Measurements from ENCODE around the gene INPP4B.

Gene INPP4B

DNA sequence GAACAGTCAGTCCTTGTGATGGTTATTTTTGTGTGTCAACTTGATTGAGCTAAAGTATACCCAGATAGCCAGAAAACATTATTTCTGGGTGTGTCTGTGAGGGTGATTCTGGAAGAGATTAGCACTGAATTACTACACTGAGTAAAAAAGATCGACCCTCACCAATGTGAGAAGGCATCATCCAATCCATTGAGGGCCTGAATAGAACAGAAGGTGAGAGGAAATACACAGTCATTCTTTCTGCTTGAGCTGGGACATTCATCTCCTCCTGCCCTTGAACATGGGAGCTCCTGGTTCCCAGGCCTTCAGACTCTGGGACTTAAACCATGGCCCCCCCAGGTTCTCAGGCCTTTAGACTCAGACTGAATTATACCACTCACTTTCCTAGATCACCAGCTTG is 22.3 kb downstream of the INPP4B start:
- Histone ChIP-seq H3K9ac (ENCODE audit: low read length) (no peak overlapping the region), H3K36me3 (ENCODE audit: insufficient read depth, low read length) (no peaks in the 10 kb centered on the region), H3K9me2 (ENCODE audit: low read depth, low read length) (no peaks in the 10 kb centered on the region), H3K79me2 (ENCODE audit: insufficient read depth, low read length) (no peaks in the 10 kb centered on the region), H3K27ac (ENCODE audit: low read depth, low read length, poor library complexity, severe bottlenecking) (no peak overlapping the region), H3K4me1 (ENCODE audit: insufficient read depth, low read length, severe bottlenecking) (no peaks in the 10 kb centered on the region), H3K27me3 (ENCODE audit: insufficient read depth, low read length) (no peaks in the 10 kb centered on the region), H4K20me1 (ENCODE audit: insufficient read depth, low read length) (no peaks in the 10 kb centered on the region), H3K4me2 (ENCODE audit: low read length) (no peak overlapping the region), H3K4me3 (ENCODE audit: low read depth, low read length, poor library complexity, severe bottlenecking) (no peak overlapping the region), H3K9me3 (ENCODE audit: low read length) (no peaks in the 10 kb centered on the region), H2AFZ (ENCODE audit: low read length) (no peak overlapping the region), H3F3A (ENCODE audit: insufficient read depth, low read length) (no peaks in the 10 kb centered on the region)
- TF ChIP-seq EZH2 (IDR thresholded peaks at IDR 0.05; ENCODE audit: borderline replicate concordance, low read length) (no peak), CTCF (IDR thresholded peaks at IDR 0.05; ENCODE audit: low read length) (no peak)

GRCh38 chr4:142818476-142818875 is 27.6 kb downstream of the INPP4B start:
- no peaks in the 10 kb centered on the region for H3K36me3 ChIP-seq (ENCODE audit: insufficient read depth, low read length)
- no peaks in the 10 kb centered on the region for H3K79me2 ChIP-seq (ENCODE audit: insufficient read depth, low read length)
- no peak overlapping the region for H3K27ac ChIP-seq (ENCODE audit: low read depth, low read length, poor library complexity, severe bottlenecking)
- H3K4me2 ChIP-seq (ENCODE audit: low read length): no peak overlapping the region
- no peaks in the 10 kb centered on the region for H3K9me2 ChIP-seq (ENCODE audit: low read depth, low read length)
- TF ChIP-seq CTCF (IDR thresholded peaks at IDR 0.05; ENCODE audit: low read length): no peak
- TF ChIP-seq EZH2 (IDR thresholded peaks at IDR 0.05; ENCODE audit: borderline replicate concordance, low read length): no peak
- H3K27me3 ChIP-seq (ENCODE audit: insufficient read depth, low read length): no peaks in the 10 kb centered on the region
- H3K4me1 ChIP-seq (ENCODE audit: insufficient read depth, low read length, severe bottlenecking): no peaks in the 10 kb centered on the region
- H2AFZ ChIP-seq (ENCODE audit: low read length): no peak overlapping the region
- H3F3A ChIP-seq (ENCODE audit: insufficient read depth, low read length): no peaks in the 10 kb centered on the region
- H3K9ac ChIP-seq (ENCODE audit: low read length): no peak overlapping the region
- H3K9me3 ChIP-seq (ENCODE audit: low read length): no peaks in the 10 kb centered on the region
- no peak overlapping the region for H3K4me3 ChIP-seq (ENCODE audit: low read depth, low read length, poor library complexity, severe bottlenecking)
- H4K20me1 ChIP-seq (ENCODE audit: insufficient read depth, low read length): no peaks in the 10 kb centered on the region

- Histone ChIP-seq H3F3A (ENCODE audit: insufficient read depth, low read length) (no peaks in the 10 kb centered on the region), H3K9me3 (ENCODE audit: low read length) (no peaks in the 10 kb centered on the region), H3K79me2 (ENCODE audit: insufficient read depth, low read length) (no peaks in the 10 kb centered on the region), H3K27ac (ENCODE audit: low read depth, low read length, poor library complexity, severe bottlenecking) (no peak overlapping the region), H3K9me2 (ENCODE audit: low read depth, low read length) (no peaks in the 10 kb centered on the region), H3K4me2 (ENCODE audit: low read length) (no peak overlapping the region), H3K4me1 (ENCODE audit: insufficient read depth, low read length, severe bottlenecking) (no peaks in the 10 kb centered on the region), H3K36me3 (ENCODE audit: insufficient read depth, low read length) (no peaks in the 10 kb centered on the region), H3K4me3 (ENCODE audit: low read depth, low read length, poor library complexity, severe bottlenecking) (no peak overlapping the region), H3K9ac (ENCODE audit: low read length) (no peak overlapping the region), H2AFZ (ENCODE audit: low read length) (no peak overlapping the region), H4K20me1 (ENCODE audit: insufficient read depth, low read length) (no peaks in the 10 kb centered on the region), H3K27me3 (ENCODE audit: insufficient read depth, low read length) (no peaks in the 10 kb centered on the region)
- TF ChIP-seq EZH2 (IDR thresholded peaks at IDR 0.05; ENCODE audit: borderline replicate concordance, low read length): no peak
- no peak for TF ChIP-seq CTCF (IDR thresholded peaks at IDR 0.05; ENCODE audit: low read length)
Measured at GRCh38 chr4:142818031-142818430, 28.1 kb downstream of the INPP4B start.
